Activated CD4-positive, alpha-beta T cell treated with anti-CD3 and anti-CD28 coated beads, Interleukin-2, amount 10 ng/mL, durations not matched to agents 7 days and 5 days (primary cell): ENCODE measurements around the gene UBXN11. TPM values are rescaled to one million over a fixed set of nuclear protein-coding genes. Genes with fewer than 3 reads are reported as not detected.
"Not testable (repeated sequence)": the region's sequence is repeated elsewhere in the genome, so short reads cannot be mapped to it uniquely, and the experiment has no call there.

Experiments
- CTCF ChIA-PET: fragments of 350-600 bp; sonication (Branson Sonifier 250); formaldehyde crosslinking; loops from one replicate; lab custom pipeline; 2021; ENCODE audit warnings: antibody characterized with exemption; lab: Charles Lee
- POLR2A ChIA-PET: fragments of 350-600 bp; sonication (Branson Sonifier 250); formaldehyde crosslinking; loops from one replicate; lab custom pipeline; 2021; ENCODE audit warnings: antibody characterized with exemption; lab: Charles Lee
- DNase-seq: peaks from one replicate; pipeline ENCODE4 v3.0.0-alpha.2; 2020
- H3K27ac Mint-ChIP-seq: one replicate; pipeline ENCODE4 v1.8.0; 2021; ENCODE audit warnings: mild to moderate bottlenecking, moderate library complexity, mixed read lengths
- H3K27me3 Mint-ChIP-seq: one replicate; pipeline ENCODE4 v1.8.0; 2021; ENCODE audit warnings: mixed read lengths
- H3K36me3 Mint-ChIP-seq: one replicate; pipeline ENCODE4 v1.8.0; 2021; ENCODE audit warnings: low read depth, mixed read lengths
- H3K4me1 Mint-ChIP-seq: one replicate; pipeline ENCODE4 v1.8.0; 2021; ENCODE audit warnings: mixed read lengths
- H3K4me3 Mint-ChIP-seq: one replicate; pipeline ENCODE4 v1.8.0; 2021; ENCODE audit warnings: mild to moderate bottlenecking, moderate library complexity, mixed read lengths
- H3K9me3 Mint-ChIP-seq: one replicate; pipeline ENCODE4 v1.8.0; 2021; ENCODE audit warnings: mixed read lengths
- total RNA-seq, 2 experiments: library from RNA; stranded (reverse); gene quantifications; one replicate each; pipeline ENCODE4 v1.2.3, GENCODE V29; 2021

UBXN11 gene
- total RNA-seq, 2 experiments from 2014 or later = 48.6 to 51.3 TPM

- ChIA-PET CTCF (interaction anchor here (1.5 to 3.9 kb wide), 5 partner anchors 10 to 47 kb away, joined by 5 to 14 read pairs (median 7); no protein-coding TSS in a partner anchor), POLR2A (no interaction called here)
- no peaks in the 10 kb centered on the region for H3K4me1 Mint-ChIP-seq
- DNase-seq = no peak
- no peaks in the 10 kb centered on the region for H3K9me3 Mint-ChIP-seq
- H3K27me3 Mint-ChIP-seq = no peaks in the 10 kb centered on the region
- H3K27ac Mint-ChIP-seq = no peak overlapping the region
- no peak overlapping the region for H3K4me3 Mint-ChIP-seq
- H3K36me3 Mint-ChIP-seq = no peaks in the 10 kb centered on the region
These were observed 42.9 kb upstream of the UBXN11 start for GRCh38 chr1:26349188-26349876.

- DNase-seq = no peak
- Mint-ChIP-seq H3K4me1 (no peaks in the 10 kb centered on the region), H3K27me3 (peaks cover 4% of the 10 kb centered on the region), H3K36me3 (no peaks in the 10 kb centered on the region), H3K9me3 (no peaks in the 10 kb centered on the region), H3K4me3 (no peak overlapping the region), H3K27ac (no peak overlapping the region)
- ChIA-PET CTCF (interaction anchor here (0.6 to 3.9 kb wide), 8 partner anchors 8 to 112 kb away, joined by 3 to 14 read pairs (median 6); no protein-coding TSS in a partner anchor), POLR2A (interaction anchor here (0.6 kb wide), 1 partner anchor 32 kb away, joined by 4 read pairs; no protein-coding TSS in a partner anchor)
These were observed 40.0 kb upstream of the UBXN11 start for GRCh38 chr1:26346274-26347033.

- CTCF ChIA-PET = interaction anchor here (1.3 to 3.9 kb wide), 4 partner anchors 9 to 71 kb away, joined by 5 to 14 read pairs (median 6); no protein-coding TSS in a partner anchor
- Mint-ChIP-seq H3K4me3 (no peak overlapping the region), H3K9me3 (no peaks in the 10 kb centered on the region), H3K27me3 (peaks cover 4% of the 10 kb centered on the region), H3K4me1 (no peaks in the 10 kb centered on the region), H3K36me3 (no peaks in the 10 kb centered on the region), H3K27ac (no peak overlapping the region)
- no peak for DNase-seq
- POLR2A ChIA-PET = no interaction called here
These were observed 39.3 kb upstream of the UBXN11 start for GRCh38 chr1:26345718-26346117.

GRCh38 chr1:26344147-26344920 is 37.9 kb upstream of the UBXN11 start:
- POLR2A ChIA-PET = no interaction called here
- H3K27me3 Mint-ChIP-seq = peaks cover 7% of the 10 kb centered on the region
- no peak overlapping the region for H3K4me3 Mint-ChIP-seq
- H3K36me3 Mint-ChIP-seq = no peaks in the 10 kb centered on the region
- no peak overlapping the region for H3K27ac Mint-ChIP-seq
- no peak for DNase-seq
- H3K9me3 Mint-ChIP-seq = no peaks in the 10 kb centered on the region
- no peaks in the 10 kb centered on the region for H3K4me1 Mint-ChIP-seq
- CTCF ChIA-PET = interaction anchor here (1.4 kb wide), 1 partner anchor 26 kb away, joined by 3 read pairs; no protein-coding TSS in a partner anchor

GRCh38 chr1:26340047-26340481 is 33.6 kb upstream of the UBXN11 start:
- H3K4me1 Mint-ChIP-seq = peaks cover 15% of the 10 kb centered on the region
- no peak overlapping the region for H3K27ac Mint-ChIP-seq
- ChIA-PET CTCF (interaction anchor here (1.7 to 2.6 kb wide), 2 partner anchors 22 to 77 kb away, joined by 4 to 6 read pairs; partner anchors contain the start of gene CD52), POLR2A (no interaction called here)
- H3K9me3 Mint-ChIP-seq = no peaks in the 10 kb centered on the region
- no peak overlapping the region for H3K4me3 Mint-ChIP-seq
- DNase-seq = no peak
- H3K27me3 Mint-ChIP-seq = peaks cover 13% of the 10 kb centered on the region
- H3K36me3 Mint-ChIP-seq = no peaks in the 10 kb centered on the region

- Mint-ChIP-seq H3K27me3 (peaks cover 17% of the 10 kb centered on the region), H3K4me1 (peaks cover 19% of the 10 kb centered on the region), H3K27ac (no peak overlapping the region), H3K9me3 (no peaks in the 10 kb centered on the region), H3K4me3 (no peak overlapping the region), H3K36me3 (no peaks in the 10 kb centered on the region)
- ChIA-PET POLR2A (no interaction called here), CTCF (interaction anchor here (1.3 to 2.2 kb wide), 3 partner anchors 12 to 63 kb away, joined by 3 to 7 read pairs (median 4); partner anchors contain the start of gene CD52)
- no peak for DNase-seq
These were observed 32.2 kb upstream of the UBXN11 start for GRCh38 chr1:26338670-26339069.

GRCh38 chr1:26337625-26338024 is 31.2 kb upstream of the UBXN11 start:
- no peak overlapping the region for H3K27ac Mint-ChIP-seq
- H3K4me1 Mint-ChIP-seq = peaks cover 19% of the 10 kb centered on the region
- ChIA-PET POLR2A (no interaction called here), CTCF (interaction anchor here (0.6 to 2.2 kb wide), 8 partner anchors 11 to 162 kb away, joined by 3 to 7 read pairs (median 3); partner anchors contain the start of genes CD52 and CEP85)
- H3K9me3 Mint-ChIP-seq = no peaks in the 10 kb centered on the region
- no peaks in the 10 kb centered on the region for H3K36me3 Mint-ChIP-seq
- peak overlapping the region; percentile 25 for H3K4me3 Mint-ChIP-seq
- DNase-seq = no peak
- peaks cover 18% of the 10 kb centered on the region for H3K27me3 Mint-ChIP-seq

GRCh38 chr1:26337206-26337535 is 30.7 kb upstream of the UBXN11 start:
- POLR2A ChIA-PET = no interaction called here
- peaks cover 19% of the 10 kb centered on the region for H3K4me1 Mint-ChIP-seq
- DNase-seq = no peak
- CTCF ChIA-PET = interaction anchor here (0.6 to 2.2 kb wide), 6 partner anchors 11 to 162 kb away, joined by 3 to 7 read pairs (median 4); partner anchors contain the start of genes CD52 and CEP85
- H3K27me3 Mint-ChIP-seq = peaks cover 16% of the 10 kb centered on the region
- no peaks in the 10 kb centered on the region for H3K9me3 Mint-ChIP-seq
- no peaks in the 10 kb centered on the region for H3K36me3 Mint-ChIP-seq
- no peak overlapping the region for H3K27ac Mint-ChIP-seq
- H3K4me3 Mint-ChIP-seq = peak overlapping the region; percentile 53

GRCh38 chr1:26336477-26337205 is 30.2 kb upstream of the UBXN11 start:
- CTCF ChIA-PET = interaction anchor here (1.1 to 2.2 kb wide), 5 partner anchors 12 to 103 kb away, joined by 3 to 7 read pairs (median 4); partner anchors contain the start of genes CD52 and CEP85
- H3K9me3 Mint-ChIP-seq = no peaks in the 10 kb centered on the region
- peak overlapping the region; percentile 87 for H3K4me3 Mint-ChIP-seq
- H3K27me3 Mint-ChIP-seq = peaks cover 14% of the 10 kb centered on the region
- peak; percentile 81 for DNase-seq
- POLR2A ChIA-PET = no interaction called here
- H3K27ac Mint-ChIP-seq = no peak overlapping the region
- H3K4me1 Mint-ChIP-seq = peaks cover 19% of the 10 kb centered on the region
- no peaks in the 10 kb centered on the region for H3K36me3 Mint-ChIP-seq

- H3K27me3 Mint-ChIP-seq = peaks cover 14% of the 10 kb centered on the region
- peak overlapping the region; percentile 87 for H3K4me3 Mint-ChIP-seq
- no peaks in the 10 kb centered on the region for H3K36me3 Mint-ChIP-seq
- no peak for DNase-seq
- CTCF ChIA-PET = no interaction called here
- H3K9me3 Mint-ChIP-seq = no peaks in the 10 kb centered on the region
- peaks cover 19% of the 10 kb centered on the region for H3K4me1 Mint-ChIP-seq
- H3K27ac Mint-ChIP-seq = peak overlapping the region; percentile 72
- POLR2A ChIA-PET = no interaction called here
These were observed 29.5 kb upstream of the UBXN11 start for GRCh38 chr1:26335774-26336476.

- H3K27me3 Mint-ChIP-seq, POLR2A ChIA-PET, DNase-seq, H3K36me3 Mint-ChIP-seq, H3K27ac Mint-ChIP-seq, H3K4me3 Mint-ChIP-seq, H3K9me3 Mint-ChIP-seq: not testable (repeated sequence)
- CTCF ChIA-PET = interaction anchor here (0.6 to 21.1 kb wide), 4 partner anchors 11 to 123 kb away, joined by 4 to 442 read pairs (median 12); partner anchors contain the start of gene SH3BGRL3
- H3K4me1 Mint-ChIP-seq = peaks cover 19% of the 10 kb centered on the region
These were observed 26.9 kb upstream of the UBXN11 start for GRCh38 chr1:26333312-26333711.
